ENCODE results near the gene TMEM253.

TMEM253 gene

GRCh38 chr14:21105095-21105494, 4.2 kb downstream of the TMEM253 start:
- no peak for DNase-seq (ENCODE audit: low spot score)

- DNase-seq (ENCODE audit: low spot score), result no peak
These were observed 5.3 kb downstream of the TMEM253 start for GRCh38 chr14:21106176-21106497.

GRCh38 chr14:21106498-21107282, 5.8 kb downstream of the TMEM253 start:
- DNase-seq (ENCODE audit: low spot score), result peak; percentile 81

- no peak for DNase-seq (ENCODE audit: low spot score)
These were observed 6.5 kb downstream of the TMEM253 start for GRCh38 chr14:21107283-21107800.

DNA sequence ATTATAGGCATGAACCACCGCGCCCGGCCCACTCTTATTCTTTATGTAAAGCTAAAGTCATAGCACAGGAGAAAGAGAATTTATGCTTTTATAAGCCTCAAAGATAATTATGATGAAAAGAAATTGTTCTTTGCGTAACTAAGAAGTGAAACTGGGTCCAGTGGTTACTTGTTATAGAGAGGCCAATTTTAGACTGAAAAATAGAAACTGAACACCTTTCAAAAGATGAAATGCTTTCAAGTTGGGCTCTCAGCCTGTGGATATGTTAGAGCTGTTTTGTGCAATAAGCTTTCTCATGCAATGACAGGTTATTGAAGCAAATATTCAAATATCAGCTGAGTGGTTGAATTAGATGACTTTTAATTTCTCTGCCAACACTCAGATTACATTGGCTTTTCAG, 7.9 kb downstream of the TMEM253 start:
- DNase-seq (ENCODE audit: low spot score), result no peak

DNA sequence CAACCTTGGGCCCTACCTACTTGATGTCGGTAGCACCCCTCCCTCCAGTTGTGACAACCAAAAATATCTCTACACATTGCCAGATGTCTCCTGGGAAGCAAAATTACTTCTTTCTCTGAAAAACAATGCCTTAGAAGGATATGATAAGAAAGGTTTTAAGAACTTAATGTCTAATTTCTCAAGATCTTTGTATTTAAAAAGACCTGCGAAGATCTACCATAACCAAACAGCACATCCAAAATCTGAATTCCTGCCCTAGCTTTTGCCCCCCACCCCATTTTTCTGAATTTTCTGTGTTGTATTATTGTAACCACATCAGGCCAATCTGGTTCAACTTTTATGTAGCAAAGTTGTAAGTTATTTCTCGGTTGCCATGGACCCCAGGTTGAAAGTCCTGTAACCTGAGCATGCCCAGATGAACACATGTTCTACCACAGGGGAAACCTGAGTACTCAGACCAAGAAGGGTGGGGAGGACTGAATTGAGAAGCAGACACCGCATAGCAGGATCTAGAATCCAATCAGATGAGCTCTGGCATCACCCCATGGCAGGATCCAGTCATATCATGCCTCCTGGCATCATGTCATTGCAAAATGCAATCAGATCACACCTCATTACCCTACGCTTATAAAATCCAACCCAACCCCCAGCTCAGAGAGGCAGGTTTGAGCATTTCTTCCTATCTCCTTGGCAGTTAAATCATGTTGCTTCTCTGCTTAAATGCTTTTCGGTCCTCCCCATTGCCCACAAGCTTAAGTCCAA, 8.7 kb downstream of the TMEM253 start:
- DNase-seq (ENCODE audit: low spot score), result no peak

DNA sequence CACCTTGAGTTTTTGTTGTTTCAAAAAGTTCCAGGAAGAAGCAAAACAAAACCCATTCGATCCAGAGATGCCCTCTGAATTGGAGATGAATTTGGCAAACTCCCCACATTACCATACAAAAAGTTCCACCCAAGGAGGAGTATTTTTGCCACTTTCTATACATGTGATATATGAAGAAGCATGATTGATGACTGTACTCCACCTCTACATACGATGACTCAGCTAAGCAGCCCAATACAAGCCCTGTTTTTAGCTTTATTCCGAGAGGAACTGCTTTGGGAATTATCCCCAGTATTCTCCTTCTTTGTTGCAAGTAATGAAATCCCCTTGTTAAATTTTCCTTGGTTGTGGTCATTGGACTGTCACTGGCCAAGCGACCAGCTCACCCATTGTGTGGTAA, 11.4 kb downstream of the TMEM253 start:
- no peak for DNase-seq (ENCODE audit: low spot score)

DNA sequence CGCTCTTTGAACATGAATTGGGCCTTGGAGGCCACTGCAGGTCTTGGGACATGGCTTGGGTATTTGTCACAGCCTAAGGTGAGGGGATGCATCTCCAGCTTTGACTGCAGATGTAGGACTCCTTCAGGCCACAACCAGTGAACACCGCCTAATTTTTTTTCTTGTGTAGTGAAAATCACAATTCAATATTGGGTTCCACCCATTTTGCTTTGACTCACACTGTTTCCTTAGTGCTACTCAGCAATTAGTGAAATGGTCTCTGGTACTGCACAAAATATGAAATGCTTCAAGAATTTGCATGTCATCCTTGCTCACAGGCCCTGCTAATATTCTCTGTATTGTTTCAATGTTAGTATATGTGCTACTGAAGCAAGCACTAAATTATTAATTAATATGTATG, 12.5 kb downstream of the TMEM253 start:
- DNase-seq (ENCODE audit: low spot score), result no peak

GRCh38 chr14:21118933-21119332, 18.1 kb downstream of the TMEM253 start:
- DNase-seq (ENCODE audit: low spot score), result no peak

- no peak for DNase-seq (ENCODE audit: low spot score)
These were observed 19.8 kb downstream of the TMEM253 start for GRCh38 chr14:21120686-21121085.

DNA sequence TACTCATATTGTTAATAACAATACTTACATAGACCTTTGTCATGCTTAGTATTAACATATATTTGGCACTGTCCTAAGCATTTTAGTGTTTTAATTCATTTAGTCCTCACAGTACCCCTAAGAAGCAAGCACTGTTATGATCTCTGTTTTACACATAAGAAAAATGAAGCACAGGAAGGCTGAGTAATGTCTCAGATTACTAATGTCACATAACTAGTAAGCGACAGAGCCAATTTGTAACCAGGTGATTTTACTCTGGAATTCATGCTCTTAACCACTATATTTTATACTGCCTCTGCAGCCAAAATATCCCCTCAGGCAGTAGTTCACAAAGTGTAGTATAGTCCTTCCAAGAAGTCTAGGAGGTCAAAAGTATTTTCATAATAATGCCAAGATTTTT, 20.3 kb downstream of the TMEM253 start:
- DNase-seq (ENCODE audit: low spot score), result no peak

DNA sequence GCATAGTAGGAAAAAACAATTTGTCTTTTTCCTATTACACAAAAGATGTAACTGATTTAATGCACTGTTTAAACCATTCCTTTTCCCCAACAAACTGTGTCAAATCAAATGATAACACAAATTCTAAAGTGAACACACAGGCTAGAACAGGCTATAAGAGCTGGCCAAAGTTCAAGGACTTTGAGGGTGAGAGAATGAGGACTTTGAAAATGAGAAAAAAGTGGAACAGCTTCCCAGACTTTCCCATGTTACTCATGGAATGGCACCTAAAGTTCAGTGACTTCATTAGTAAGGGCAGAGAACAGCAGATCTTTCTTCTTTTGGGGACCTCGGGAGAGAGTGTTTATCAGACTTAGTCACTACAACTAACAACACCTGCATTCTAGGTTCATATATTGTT, 22.6 kb downstream of the TMEM253 start:
- no peak for DNase-seq (ENCODE audit: low spot score)

GRCh38 chr14:21133901-21134300, 33.0 kb downstream of the TMEM253 start:
- no peak for DNase-seq (ENCODE audit: low spot score)

DNA sequence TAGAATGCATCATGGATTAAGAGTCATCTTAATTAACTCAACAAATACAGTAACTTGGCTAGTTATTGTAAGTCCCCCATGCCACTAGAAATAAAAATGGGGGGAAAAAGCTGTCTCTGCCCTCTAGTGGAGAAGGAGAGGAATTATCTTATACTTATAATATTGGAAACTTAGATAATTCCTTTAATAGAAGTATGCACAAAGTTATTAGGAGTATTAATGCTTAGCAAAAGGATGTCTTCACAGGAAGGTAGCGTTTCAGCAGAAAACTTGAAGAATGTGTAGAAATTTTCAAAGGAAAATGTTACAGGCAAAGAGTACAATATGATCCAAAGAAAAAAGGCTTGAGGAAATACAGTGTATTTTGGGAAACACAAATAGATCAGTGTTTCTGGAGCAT, 35.2 kb downstream of the TMEM253 start:
- peak; percentile 4 for DNase-seq (ENCODE audit: low spot score)

- DNase-seq (ENCODE audit: low spot score), result no peak
These were observed 41.5 kb downstream of the TMEM253 start for GRCh38 chr14:21142357-21142756.

- no peak for DNase-seq (ENCODE audit: low spot score)
These were observed 44.6 kb downstream of the TMEM253 start for GRCh38 chr14:21145437-21145836.

- no peak for DNase-seq (ENCODE audit: low spot score)
These were observed 48.9 kb downstream of the TMEM253 start for GRCh38 chr14:21149641-21150367.
